NCI-H748 treated with DMSO at 0.1 percent for 48 hours (cell line): Measurements from ENCODE around the gene APPBP2.
"Not testable (repeated sequence)": the region's sequence is repeated elsewhere in the genome, so short reads cannot be mapped to it uniquely, and the experiment has no call there.

ENCODE experiments used
- DNase-seq: peaks from one replicate; lab custom pipeline; 2025; lab: John Stamatoyannopoulos, UW

Gene APPBP2

GRCh38 chr17:60534613-60535157 is 8.6 kb upstream of the APPBP2 start:
- no peak for DNase-seq

GRCh38 chr17:60534010-60534555 is 8.0 kb upstream of the APPBP2 start:
- DNase-seq = no peak

- no peak for DNase-seq
These were observed 3.8 kb upstream of the APPBP2 start for GRCh38 chr17:60529806-60530205.

GRCh38 chr17:60528828-60529227 is 2.8 kb upstream of the APPBP2 start:
- DNase-seq = no peak

GRCh38 chr17:60527701-60528100 is 1.7 kb upstream of the APPBP2 start:
- DNase-seq = no peak

- peak; percentile 51 for DNase-seq
These were observed 684 bp upstream of the APPBP2 start for GRCh38 chr17:60526726-60527125.

GRCh38 chr17:60525328-60525684 is 736 bp downstream of the APPBP2 start:
- DNase-seq = no peak

GRCh38 chr17:60524463-60525327 is 1.3 kb downstream of the APPBP2 start:
- no peak for DNase-seq

- no peak for DNase-seq
These were observed 2.2 kb downstream of the APPBP2 start for GRCh38 chr17:60523822-60524221.

- no peak for DNase-seq
These were observed 3.0 kb downstream of the APPBP2 start for GRCh38 chr17:60522889-60523626.

- no peak for DNase-seq
These were observed 6.2 kb downstream of the APPBP2 start for GRCh38 chr17:60519795-60520194.

GRCh38 chr17:60515683-60516082 is 10.4 kb downstream of the APPBP2 start:
- DNase-seq = not testable (repeated sequence)

- DNase-seq = not testable (repeated sequence)
These were observed 10.8 kb downstream of the APPBP2 start for GRCh38 chr17:60515199-60515598.

- DNase-seq = no peak
These were observed 11.5 kb downstream of the APPBP2 start for GRCh38 chr17:60514500-60514899.

GRCh38 chr17:60514053-60514452 is 12.0 kb downstream of the APPBP2 start:
- DNase-seq = no peak

GRCh38 chr17:60513014-60513413 is 13.0 kb downstream of the APPBP2 start:
- no peak for DNase-seq

- no peak for DNase-seq
These were observed 15.3 kb downstream of the APPBP2 start for GRCh38 chr17:60510723-60511122.

- DNase-seq = no peak
These were observed 16.0 kb downstream of the APPBP2 start for GRCh38 chr17:60510031-60510430.

GRCh38 chr17:60508384-60508980 is 17.6 kb downstream of the APPBP2 start:
- no peak for DNase-seq

GRCh38 chr17:60506312-60506711 is 19.7 kb downstream of the APPBP2 start:
- DNase-seq = no peak

GRCh38 chr17:60502145-60502544 is 23.9 kb downstream of the APPBP2 start:
- no peak for DNase-seq

GRCh38 chr17:60501589-60501988 is 24.5 kb downstream of the APPBP2 start:
- DNase-seq = no peak
